ES-I3 (cell line): ENCODE data around the gene ALDH3B2.
"Not testable (repeated sequence)": the region's sequence is repeated elsewhere in the genome, so short reads cannot be mapped to it uniquely, and the experiment has no call there.

Experiments used
- H3K36me3 ChIP-seq: 2 replicates; pipeline ENCODE4 v1.6.1; 2013; ENCODE audit warnings: mild to moderate bottlenecking, low read length, control low read depth, moderate library complexity; ENCODE audit not compliant: insufficient read depth
- H3K4me1 ChIP-seq: 2 replicates; pipeline ENCODE4 v1.6.1; 2013; ENCODE audit warnings: mild to moderate bottlenecking, control low read depth, low read length; ENCODE audit not compliant: insufficient read depth
- H3K9ac ChIP-seq: 2 replicates; pipeline ENCODE4 v1.6.1; 2013; ENCODE audit warnings: low read depth, mild to moderate bottlenecking, low read length, moderate library complexity
- H3K9me3 ChIP-seq: 2 replicates; pipeline ENCODE4 v1.6.1; 2013; ENCODE audit warnings: mild to moderate bottlenecking, low read length, moderate library complexity; ENCODE audit not compliant: control insufficient read depth, insufficient read depth

Gene ALDH3B2, protein sequence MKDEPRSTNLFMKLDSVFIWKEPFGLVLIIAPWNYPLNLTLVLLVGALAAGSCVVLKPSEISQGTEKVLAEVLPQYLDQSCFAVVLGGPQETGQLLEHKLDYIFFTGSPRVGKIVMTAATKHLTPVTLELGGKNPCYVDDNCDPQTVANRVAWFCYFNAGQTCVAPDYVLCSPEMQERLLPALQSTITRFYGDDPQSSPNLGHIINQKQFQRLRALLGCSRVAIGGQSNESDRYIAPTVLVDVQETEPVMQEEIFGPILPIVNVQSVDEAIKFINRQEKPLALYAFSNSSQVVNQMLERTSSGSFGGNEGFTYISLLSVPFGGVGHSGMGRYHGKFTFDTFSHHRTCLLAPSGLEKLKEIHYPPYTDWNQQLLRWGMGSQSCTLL

DNA sequence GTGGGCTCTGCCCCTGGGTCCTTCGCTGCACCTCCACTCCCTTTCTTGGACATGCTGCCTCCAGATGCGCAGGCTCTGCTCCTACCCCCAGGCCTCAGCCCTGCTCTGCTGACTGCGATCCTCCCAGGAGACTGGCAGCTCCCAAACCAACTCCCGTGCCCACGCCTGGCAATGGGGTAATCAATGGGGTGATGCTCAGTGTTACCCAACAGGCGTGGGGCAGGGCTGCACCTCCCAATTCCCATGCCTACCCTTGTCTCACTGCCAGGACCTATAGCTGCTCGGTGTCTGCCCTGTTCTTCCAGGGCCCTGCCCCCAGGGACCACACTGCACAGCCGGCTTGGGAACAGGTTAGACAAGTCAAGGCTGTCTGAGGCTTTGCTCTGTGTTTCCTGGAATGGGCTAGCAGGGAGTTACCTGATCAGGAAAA, at the start of gene ALDH3B2:
Gene ALDH3B2 (minus strand): TSS at position 182 of the 430 bp plus-strand sequence. CDS start 7,688 bp downstream, outside the sequence.
- no peaks in the 10 kb centered on the region for H3K36me3 ChIP-seq
- H3K9me3 ChIP-seq, result peaks cover 3% of the 10 kb centered on the region; the same call in 1 of the 2 replicates
- no peaks in the 10 kb centered on the region for H3K4me1 ChIP-seq
- H3K9ac ChIP-seq, result no peak within 1 kb of the TSS

- H3K9ac ChIP-seq, H3K36me3 ChIP-seq, H3K9me3 ChIP-seq, H3K4me1 ChIP-seq: not testable (repeated sequence)
These were observed 48.6 kb upstream of the ALDH3B2 start for GRCh38 chr11:67723036-67723435.

DNA sequence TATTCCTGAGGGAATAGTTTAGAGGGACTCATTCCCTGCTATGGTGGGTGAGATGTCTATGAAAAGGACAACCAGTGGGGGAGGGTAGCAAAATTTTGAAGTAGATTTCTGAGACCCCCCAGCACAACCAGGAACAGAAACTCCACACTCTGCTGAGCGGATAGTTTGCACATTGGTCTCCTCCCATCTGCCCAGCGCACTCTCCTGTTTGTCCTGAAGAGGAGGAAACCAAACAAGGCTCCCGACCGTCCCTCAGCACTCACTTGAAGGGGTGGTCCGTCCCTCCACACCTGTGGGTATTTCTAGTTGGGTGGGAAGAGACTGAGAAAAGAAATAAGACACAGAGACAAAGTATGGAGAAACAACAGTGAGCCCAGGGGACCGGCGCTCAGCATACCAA, 41.8 kb upstream of the ALDH3B2 start:
- not testable (repeated sequence) for H3K36me3 ChIP-seq, H3K9me3 ChIP-seq, H3K9ac ChIP-seq

DNA sequence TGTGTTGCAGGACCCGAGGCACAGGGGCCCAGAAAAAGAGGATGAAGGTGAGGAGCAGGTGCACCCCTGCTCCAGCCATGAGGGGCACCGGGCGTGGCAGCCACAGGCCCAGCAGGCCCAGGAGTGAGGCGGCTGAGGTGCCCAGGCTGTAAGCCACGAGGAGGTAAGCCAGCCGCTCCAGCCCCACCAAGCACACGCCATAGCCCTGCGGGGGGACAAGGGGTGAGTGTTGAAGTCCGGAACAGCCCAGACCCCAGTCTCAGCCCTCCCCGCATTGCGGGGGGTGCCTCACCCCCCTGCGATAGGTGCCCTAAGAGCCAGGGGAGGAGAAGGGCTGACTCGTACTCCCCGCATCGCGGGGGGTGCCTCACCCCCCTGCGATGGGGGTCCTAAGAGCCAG, 41.4 kb upstream of the ALDH3B2 start:
- not testable (repeated sequence) for H3K4me1 ChIP-seq, H3K9me3 ChIP-seq, H3K36me3 ChIP-seq, H3K9ac ChIP-seq

More for the DNA sequence above, 41.8 kb upstream of the ALDH3B2 start:
- H3K4me1 ChIP-seq, result not testable (repeated sequence)

DNA sequence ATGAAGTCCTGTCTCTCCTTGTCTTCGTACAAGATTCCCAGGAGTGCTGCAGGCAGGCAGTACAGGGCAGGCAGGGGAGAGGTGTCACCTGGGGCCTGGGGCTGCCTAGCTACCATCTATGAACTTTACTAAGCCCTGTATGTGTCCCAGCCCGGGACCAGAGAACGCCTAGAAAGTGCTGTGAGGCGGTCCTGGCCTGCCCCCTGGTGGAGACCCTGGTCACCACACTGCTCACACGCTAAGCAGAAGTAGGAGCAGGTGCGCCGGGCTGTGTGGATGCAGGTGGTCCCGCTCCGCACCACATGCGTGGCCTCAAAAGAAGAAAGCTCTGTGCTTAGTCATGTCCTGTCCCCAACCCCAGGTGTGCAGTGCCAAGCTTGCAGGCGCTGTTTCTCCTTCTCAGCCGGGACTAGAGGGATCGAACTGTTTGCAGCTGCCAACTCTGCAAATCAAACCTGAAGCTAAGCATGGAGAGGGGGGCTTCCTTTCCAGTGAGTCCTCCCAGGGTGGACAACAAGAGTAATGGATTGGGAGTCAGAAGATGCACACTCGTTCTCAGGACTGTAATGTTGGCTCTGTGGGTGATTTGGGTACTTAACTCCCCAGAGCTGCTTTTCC, 39.6 kb upstream of the ALDH3B2 start:
- H3K4me1 ChIP-seq, H3K9me3 ChIP-seq, H3K9ac ChIP-seq, H3K36me3 ChIP-seq: not testable (repeated sequence)

GRCh38 chr11:67711676-67712075, 37.3 kb upstream of the ALDH3B2 start:
- H3K4me1 ChIP-seq, H3K9me3 ChIP-seq, H3K36me3 ChIP-seq: not testable (repeated sequence)
- peak overlapping the region; percentile 54 for H3K9ac ChIP-seq

- H3K9me3 ChIP-seq, H3K4me1 ChIP-seq, H3K36me3 ChIP-seq: not testable (repeated sequence)
- H3K9ac ChIP-seq, result peak overlapping the region; percentile 54
These were observed 36.8 kb upstream of the ALDH3B2 start for GRCh38 chr11:67711212-67711611.

GRCh38 chr11:67709806-67710205, 35.4 kb upstream of the ALDH3B2 start:
- H3K9ac ChIP-seq, H3K9me3 ChIP-seq: not testable (repeated sequence)

DNA sequence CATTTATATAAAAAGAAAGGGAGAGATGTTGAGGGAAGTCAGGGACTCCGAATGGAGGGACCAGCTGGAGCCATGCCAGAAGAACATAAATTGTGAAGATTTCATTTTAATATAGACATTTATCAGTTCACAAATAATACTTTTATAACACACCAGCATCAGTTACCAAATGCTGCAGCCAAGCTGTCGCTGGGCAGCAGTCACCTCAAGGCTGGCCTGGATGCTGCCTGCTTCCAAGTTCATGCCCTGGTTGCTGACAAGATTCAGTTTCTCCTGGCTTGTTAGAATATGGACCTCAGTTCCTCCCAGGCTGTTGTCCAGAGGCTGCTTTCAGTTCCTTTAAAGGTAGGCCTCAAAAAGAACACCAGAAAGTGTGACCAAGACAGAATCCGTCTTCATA, 30.8 kb upstream of the ALDH3B2 start:
- Histone ChIP-seq H3K36me3 (no peaks in the 10 kb centered on the region), H3K9ac (no peak overlapping the region), H3K9me3 (no peaks in the 10 kb centered on the region), H3K4me1 (no peaks in the 10 kb centered on the region)

More at GRCh38 chr11:67709806-67710205, 35.4 kb upstream of the ALDH3B2 start:
- H3K4me1 ChIP-seq, H3K36me3 ChIP-seq: not testable (repeated sequence)

GRCh38 chr11:67704524-67704923, 30.1 kb upstream of the ALDH3B2 start:
- Histone ChIP-seq H3K9ac (no peak overlapping the region), H3K9me3 (no peaks in the 10 kb centered on the region), H3K4me1 (no peaks in the 10 kb centered on the region), H3K36me3 (no peaks in the 10 kb centered on the region)

GRCh38 chr11:67703709-67704108, 29.3 kb upstream of the ALDH3B2 start:
- not testable (repeated sequence) for H3K4me1 ChIP-seq, H3K9me3 ChIP-seq, H3K9ac ChIP-seq, H3K36me3 ChIP-seq

GRCh38 chr11:67700548-67701262, 26.3 kb upstream of the ALDH3B2 start:
- H3K4me1 ChIP-seq, result no peaks in the 10 kb centered on the region
- H3K36me3 ChIP-seq, result no peaks in the 10 kb centered on the region
- no peaks in the 10 kb centered on the region; the same call in 1 of the 2 replicates for H3K9me3 ChIP-seq
- no peak overlapping the region for H3K9ac ChIP-seq

DNA sequence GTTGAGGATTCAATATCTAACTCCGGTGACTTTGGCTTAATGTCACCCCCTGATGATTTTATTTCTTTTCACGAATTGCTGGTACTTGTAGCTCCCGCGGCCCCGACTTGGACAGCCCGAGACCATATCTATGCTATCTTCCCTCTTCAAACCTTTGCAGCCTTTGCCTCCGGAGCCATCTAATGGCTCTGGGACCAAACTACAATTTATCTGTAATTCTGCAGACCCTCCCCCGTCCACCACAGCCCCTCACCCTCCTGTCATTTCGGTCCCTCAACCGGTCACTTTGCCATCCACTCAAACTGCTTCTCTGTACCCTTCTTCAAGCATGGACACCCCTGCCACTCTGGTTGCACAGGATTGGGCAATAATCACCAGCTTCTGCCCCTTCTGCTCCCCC, 25.7 kb upstream of the ALDH3B2 start:
- no peak overlapping the region for H3K9ac ChIP-seq

GRCh38 chr11:67699521-67699920, 25.1 kb upstream of the ALDH3B2 start:
- Histone ChIP-seq H3K9ac (no peak overlapping the region), H3K4me1 (no peaks in the 10 kb centered on the region), H3K9me3 (peaks cover 5% of the 10 kb centered on the region), H3K36me3 (no peaks in the 10 kb centered on the region)

More for the DNA sequence above, 25.7 kb upstream of the ALDH3B2 start:
- Histone ChIP-seq H3K4me1 (no peaks in the 10 kb centered on the region), H3K36me3 (no peaks in the 10 kb centered on the region), H3K9me3 (peaks cover 1% of the 10 kb centered on the region; the same call in 1 of the 2 replicates)

DNA sequence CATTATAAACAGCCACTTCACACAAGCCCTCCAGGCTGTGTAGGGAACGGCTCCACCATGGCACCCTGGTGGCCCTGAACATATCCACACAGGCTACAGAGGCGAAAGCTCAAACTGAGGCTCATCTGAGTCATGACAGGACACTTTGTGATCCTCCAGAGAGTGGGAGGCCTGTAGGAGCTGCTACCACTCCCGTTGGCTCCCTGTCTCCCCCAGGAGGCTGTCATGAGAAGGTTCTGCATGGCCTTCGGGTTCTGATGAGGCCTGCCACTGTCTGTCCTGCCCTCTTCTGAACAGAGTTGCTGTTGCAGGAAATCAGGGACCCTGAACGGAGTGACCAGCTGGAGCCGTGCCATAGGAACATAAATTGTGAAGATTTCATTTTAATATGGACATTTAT, 23.8 kb upstream of the ALDH3B2 start:
- Histone ChIP-seq H3K4me1 (no peaks in the 10 kb centered on the region), H3K9me3 (peaks cover 5% of the 10 kb centered on the region), H3K36me3 (no peaks in the 10 kb centered on the region), H3K9ac (no peak overlapping the region)
